CMK (cell line): Measurements from ENCODE around the gene GPR148.

Experiments used
- DNase-seq: peaks from one replicate; pipeline ENCODE4 v3.0.0-alpha.2; 2010; ENCODE audit warnings: low read depth

GPR148 gene

GRCh38 chr2:130769343-130769907, 40.6 kb downstream of the GPR148 start:
- no peak for DNase-seq

- no peak for DNase-seq
Measured at GRCh38 chr2:130776550-130776949, 47.7 kb downstream of the GPR148 start.

- no peak for DNase-seq
Measured at GRCh38 chr2:130778781-130779180, 49.9 kb downstream of the GPR148 start.
